VCaP (cell line): ENCODE measurements around the gene MTA1.

Source experiments
- H3K27ac ChIP-seq: fragments of 450-650 bp; 2 replicates; pipeline ENCODE4 v1.5.1; 2017
- TF ChIP-seq, protein P1 (sequence below): fragments of 450-650 bp; conservative IDR thresholded peaks from 2 replicates; pipeline ENCODE4 v1.5.1; 2017; ENCODE audit warnings: mild to moderate bottlenecking, moderate library complexity

Gene MTA1

DNA sequence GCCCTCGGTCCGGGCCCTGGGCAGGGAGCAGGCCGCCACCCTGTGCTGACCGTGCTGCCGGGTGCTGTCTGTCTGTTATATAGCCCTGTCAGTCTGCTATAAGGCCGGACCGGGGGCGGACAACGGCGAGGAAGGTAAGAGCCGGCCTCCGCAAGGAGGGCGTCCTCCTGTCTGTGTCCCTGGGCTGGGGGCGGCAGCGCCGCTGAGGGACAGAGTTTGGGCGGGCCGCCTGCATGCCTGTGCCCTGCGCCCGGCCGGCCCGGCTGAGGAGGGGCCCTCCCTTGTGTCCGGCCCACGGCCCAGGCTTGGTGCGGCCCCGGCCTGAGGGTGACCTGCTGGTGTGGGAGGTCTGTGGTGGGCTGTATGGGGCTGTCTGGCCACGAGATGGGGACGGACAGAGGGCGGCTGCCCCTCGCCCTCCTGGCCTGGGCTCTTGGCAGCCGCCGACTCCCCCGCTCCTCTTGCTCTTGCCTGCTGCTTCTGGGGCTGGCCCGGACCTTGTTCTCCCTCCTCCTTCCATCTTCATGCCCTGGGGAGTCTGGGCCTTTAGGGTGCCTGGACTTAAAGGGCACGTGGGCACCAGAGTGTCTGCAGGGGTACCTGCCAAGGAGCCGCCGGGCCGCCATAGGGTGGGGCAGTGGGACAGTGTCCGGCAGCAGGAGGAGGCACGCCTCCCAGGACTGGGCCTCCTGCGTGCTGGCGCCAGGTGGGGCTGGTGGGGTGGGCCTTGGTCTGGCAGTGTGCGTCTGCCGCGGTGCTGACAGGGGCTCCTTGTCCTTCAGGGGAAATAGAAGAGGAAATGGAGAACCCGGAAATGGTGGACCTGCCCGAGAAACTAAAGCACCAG is 29.9 kb downstream of the MTA1 start:
- H3K27ac ChIP-seq: no peak overlapping the region
- TF ChIP-seq, protein P1, sequence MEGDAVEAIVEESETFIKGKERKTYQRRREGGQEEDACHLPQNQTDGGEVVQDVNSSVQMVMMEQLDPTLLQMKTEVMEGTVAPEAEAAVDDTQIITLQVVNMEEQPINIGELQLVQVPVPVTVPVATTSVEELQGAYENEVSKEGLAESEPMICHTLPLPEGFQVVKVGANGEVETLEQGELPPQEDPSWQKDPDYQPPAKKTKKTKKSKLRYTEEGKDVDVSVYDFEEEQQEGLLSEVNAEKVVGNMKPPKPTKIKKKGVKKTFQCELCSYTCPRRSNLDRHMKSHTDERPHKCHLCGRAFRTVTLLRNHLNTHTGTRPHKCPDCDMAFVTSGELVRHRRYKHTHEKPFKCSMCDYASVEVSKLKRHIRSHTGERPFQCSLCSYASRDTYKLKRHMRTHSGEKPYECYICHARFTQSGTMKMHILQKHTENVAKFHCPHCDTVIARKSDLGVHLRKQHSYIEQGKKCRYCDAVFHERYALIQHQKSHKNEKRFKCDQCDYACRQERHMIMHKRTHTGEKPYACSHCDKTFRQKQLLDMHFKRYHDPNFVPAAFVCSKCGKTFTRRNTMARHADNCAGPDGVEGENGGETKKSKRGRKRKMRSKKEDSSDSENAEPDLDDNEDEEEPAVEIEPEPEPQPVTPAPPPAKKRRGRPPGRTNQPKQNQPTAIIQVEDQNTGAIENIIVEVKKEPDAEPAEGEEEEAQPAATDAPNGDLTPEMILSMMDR: no peak

DNA sequence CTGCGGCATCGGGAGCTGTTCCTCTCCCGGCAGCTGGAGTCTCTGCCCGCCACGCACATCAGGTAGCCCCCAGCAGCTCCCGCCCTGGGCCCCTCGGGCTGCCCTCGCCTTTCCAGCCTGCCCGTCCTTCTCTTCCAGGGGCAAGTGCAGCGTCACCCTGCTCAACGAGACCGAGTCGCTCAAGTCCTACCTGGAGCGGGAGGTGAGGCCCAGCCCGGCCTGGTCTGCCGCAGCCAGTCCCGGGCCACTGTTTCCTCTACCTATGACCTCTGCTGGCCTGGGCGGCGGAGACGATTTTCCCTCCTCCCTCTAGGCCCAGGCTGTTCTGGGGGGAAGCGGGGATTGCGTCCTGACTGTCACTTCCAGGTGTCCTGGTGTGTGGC is 30.5 kb downstream of the MTA1 start:
- TF ChIP-seq, protein P1: no peak
- H3K27ac ChIP-seq: no peak overlapping the region

DNA sequence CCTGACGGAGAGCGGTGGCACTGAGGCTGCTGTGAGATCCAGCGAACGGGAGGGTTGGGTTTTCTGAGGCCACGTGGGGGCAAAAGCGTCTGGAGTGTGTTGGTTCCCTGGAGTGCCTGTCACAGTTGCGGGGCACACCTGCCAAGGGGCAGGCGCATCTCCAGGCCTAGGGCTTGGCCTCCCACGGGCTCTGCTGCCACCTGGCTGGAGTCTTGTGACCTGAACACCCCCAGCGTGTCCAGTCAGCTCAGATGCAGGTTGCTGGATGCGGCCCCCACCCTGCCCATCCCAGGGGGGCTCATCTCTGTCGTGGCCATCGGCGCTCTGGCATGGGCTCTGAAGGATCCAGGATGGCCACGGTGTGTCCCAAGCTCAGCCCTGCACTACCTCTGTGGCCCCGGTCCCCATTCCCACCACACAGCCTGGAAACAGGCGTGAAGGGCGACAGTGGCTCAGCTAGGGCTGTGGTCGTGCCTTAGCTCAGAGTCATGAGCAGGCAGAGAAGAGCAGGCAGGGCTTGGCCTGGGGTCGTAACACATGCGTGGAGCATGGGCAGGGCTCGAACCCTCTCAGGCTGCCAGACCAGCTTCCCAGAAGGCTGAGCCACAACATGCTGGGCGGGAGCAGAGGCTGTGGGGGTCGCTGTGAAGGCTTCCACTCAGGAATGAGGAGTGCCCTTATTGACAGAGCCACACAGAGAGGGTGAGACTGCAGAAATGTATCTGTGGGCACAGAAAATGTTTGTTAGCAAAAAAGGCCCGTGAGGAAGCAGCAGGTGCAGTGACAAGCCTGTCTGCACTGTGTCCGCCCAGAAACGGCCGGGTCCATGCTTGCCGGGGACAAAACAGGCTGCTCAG is 31.5 kb downstream of the MTA1 start:
- TF ChIP-seq, protein P1: no peak
- H3K27ac ChIP-seq: no peak overlapping the region

DNA sequence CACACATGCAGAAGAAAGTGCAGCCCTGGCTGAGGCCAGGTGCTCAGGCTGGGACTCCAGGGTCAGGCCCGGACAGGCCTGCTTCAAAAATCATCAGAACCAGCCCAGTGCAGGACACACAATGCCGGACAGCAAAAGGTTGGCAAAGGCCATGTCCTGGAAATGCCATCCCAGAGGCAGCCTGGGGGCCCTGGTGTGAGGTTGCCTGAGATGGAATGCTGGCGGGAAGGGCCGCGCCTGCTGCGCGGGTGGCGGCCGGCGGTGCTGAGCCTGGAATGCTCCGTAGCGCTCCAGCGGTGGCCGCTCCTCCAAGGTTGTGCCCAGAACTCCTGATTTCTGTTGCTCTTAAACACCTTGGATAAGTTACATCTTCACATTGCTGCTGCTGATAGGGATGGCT is 33.3 kb downstream of the MTA1 start:
- TF ChIP-seq, protein P1: no peak
- no peak overlapping the region for H3K27ac ChIP-seq

DNA sequence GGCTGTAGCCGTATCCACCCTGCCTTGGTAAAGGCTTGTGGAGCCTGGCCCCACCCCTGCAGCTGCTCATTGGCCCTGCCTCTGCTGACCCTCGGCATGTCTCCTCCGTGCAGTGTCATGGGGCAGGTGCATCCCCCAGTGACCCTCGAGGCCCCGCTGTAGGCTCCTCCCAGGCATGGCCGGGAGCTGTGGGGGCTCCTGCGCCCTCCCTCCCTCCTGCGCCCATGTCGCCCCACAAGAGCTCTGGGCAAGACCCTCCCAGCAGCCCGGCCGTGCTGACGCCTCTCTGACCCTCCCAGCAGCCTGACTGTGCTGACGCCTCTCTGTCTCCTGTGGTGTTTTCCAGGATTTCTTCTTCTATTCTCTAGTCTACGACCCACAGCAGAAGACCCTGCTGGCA is 34.2 kb downstream of the MTA1 start:
- H3K27ac ChIP-seq: no peak overlapping the region
- TF ChIP-seq, protein P1: no peak

DNA sequence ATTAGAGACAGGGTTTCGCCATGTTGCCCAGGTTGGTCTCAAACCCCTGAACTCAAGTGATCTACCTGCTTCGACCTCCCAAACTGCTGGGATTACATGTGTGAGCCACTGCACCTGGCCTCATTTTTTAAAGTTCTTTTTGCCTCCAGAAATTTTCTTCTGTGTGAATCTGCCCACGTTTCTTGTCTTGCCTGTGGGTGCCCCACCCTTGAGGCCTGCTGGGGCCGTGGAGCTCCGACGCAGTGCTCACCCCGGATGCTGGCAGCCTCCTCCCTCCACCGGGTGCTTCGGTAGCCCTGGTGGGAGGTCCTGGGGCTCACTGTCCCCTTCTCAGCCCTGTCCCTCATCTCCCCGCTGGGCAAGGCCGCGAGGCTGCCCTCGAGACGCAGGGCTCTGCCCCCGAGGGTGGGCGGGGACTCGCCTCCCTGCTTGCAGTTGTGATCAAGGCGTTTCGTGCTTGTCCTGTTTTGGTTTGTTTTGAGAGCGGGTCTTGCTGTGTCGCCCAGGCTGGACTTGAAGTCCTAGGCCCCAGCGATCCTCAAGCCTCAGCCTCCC is 35.5 kb downstream of the MTA1 start:
- no peak overlapping the region for H3K27ac ChIP-seq
- TF ChIP-seq, protein P1: no peak
